ENCODE data around the gene PEAK3. TPM values are rescaled to one million over a fixed set of nuclear protein-coding genes. Genes with fewer than 3 reads are reported as not detected.

PEAK3 gene, protein sequence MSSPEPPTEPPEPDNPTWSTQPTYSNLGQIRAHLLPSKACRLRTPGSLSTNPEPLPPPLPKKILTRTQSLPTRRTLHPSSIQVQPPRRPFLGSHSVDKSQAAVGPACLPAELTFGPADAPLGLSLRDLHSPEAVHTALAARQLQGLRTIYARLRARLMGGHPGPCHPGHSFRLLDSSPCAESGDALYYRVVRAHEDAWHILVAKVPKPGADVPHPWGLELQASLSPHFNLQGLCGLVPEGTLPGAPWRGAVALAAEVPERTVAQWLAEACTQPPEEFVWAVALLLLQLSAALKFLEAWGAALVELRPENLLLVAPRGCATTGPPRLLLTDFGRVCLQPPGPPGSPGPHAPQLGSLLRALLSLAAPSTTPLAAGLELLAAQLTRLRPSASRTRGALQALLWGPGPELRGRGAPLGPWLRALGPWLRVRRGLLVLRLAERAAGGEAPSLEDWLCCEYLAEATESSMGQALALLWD
- not detected in 2 replicates for total RNA-seq (2014; rRNA removed; shearing (Covaris generic))

DNA sequence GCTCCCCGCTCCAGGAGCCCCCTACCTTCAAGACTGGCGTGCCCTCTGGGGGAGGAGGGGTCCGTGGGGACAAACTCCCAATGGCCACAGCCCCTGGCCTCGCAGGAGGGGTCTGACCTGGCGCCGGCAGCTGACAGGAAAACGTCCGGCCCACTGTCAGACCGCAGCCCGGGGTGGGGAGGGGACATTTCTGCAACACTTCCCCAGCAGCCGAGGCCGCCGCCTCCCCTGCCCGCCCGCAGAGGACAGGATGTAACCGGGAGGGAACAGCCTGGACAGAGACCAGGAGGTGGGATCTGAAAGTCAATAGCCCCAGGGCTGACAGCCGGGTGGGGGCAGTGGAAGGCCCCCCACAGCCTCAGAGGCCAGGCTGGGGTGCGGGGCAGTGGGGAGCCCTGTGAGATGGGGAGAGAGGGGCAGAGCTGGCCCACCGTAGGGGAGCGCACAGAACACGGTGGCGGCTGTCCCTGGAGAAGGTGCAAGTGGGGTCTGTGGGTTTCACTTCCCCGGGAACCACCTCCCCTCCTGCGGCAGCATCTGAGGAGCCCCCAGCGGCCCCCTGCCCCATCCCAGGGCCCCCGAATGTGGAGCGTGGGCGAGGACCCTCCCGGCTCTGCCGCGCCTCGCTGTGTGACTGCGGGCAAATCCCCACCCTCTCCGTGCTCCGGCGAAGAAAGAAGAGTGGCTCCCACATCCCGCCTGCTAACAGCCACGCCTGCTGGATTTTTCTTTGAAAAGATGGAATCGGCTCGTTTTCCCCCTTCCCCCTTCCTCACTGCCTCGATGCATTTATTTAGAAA, at the start of gene PEAK3:
Gene PEAK3, minus strand, starts transcription at position 114 of the 800 bp plus-strand sequence. CDS start 1,244 bp downstream, outside the sequence.

DNA sequence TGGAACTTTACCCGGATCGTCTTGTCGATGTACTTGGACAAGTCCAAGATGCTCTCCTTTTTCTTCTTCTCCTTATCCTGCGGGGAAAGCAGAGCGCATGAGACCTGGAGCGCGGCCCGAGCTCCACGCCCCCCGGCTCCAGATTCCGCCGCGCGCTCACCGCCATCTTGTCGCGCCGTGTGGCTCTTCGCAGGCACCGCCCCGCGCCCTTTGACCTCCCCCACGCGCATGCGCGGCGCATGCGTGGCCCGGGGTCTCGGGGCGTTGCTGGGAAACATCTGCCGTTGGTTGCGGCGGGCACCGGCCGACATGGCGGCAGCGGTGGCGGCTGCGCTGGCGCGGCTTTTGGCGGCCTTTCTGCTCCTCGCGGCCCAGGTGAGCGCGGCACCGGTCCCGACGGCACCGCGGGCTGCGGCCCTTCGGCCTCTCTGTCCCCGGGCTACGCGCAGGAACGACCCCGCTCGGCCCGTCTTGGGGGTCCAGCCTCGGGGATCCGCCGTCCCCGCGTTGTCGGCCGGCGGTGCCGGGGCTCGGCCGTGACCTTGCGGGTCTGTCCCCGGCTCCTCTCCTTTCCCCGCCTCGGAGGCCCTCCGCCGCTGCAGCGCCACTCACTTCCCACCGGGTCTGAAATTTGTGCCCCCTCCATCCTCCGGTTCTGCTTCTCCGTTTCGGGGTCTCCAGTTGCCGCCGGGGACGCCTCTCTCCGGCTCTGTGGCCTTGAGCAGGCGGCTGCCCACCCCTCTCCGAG, 46.6 kb upstream of the PEAK3 start, which contains the start of the genes LSM7 and SPPL2B:
Gene LSM7, minus strand, starts transcription at position 186 of the 748 bp plus-strand sequence. Its CDS starts 20 bp downstream, at position 166.
Gene SPPL2B, plus strand, starts transcription at position 284 of the 748 bp plus-strand sequence. Its CDS starts 26 bp downstream, at position 310.

DNA sequence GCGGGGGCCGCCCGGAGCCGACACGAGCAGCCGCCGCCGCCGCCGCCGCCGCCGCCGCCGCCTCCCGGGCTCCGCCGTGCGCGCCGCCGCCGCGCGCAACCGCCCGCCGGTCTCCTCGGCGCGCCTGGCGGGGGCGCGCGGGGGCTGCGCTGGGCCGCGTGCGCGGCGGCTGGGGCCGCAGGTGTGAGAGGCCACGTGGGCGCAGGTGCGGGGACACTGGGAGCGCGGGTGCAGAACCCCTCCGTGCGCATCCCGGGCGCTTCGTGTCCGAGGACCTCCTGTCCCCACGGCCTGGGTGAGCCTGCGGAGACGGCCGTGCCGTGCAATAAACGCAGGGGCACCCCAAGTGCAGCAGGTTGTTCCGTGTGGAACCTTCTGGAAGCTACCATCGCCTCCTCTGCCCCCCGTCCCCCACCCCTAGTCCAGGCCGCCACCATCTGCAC, 26.2 kb upstream of the PEAK3 start, which contains the start of gene LINGO3:
Gene LINGO3, minus strand, starts transcription at position 41 of the 443 bp plus-strand sequence. CDS start 16,378 bp downstream, outside the sequence.

DNA sequence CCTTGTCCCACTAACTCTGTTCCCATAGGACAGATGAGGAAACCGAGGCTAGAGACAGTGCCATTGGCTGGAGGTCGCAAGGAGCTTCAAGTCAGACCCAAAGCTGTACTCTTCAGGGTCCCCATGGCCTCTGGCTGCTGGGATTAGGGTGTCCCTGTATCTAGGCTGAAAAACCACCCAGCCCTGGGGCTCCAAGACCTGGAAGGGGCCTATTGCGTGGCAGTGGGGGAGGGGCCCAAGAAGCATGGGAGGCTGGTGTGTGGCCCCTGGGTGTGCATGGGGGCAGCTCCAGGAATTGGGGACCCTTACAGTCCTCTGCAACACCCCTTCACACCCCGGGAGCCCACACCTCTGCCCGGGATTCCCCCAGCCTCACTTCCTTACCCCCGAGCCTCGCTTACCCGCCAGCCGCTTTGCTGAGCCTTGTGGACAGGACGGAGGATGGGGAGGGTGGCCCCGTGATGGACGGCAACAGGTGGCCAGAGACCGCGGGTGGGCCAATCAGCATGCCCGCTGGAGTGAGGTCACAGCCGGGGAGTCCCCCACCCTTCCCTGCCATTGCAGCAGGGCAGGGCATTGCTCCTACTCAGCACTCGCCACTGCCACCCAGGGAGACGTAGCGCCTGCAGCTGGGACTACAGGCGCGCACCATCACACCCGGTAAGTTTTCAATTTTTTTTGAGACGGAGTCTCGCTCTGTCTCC, 25.8 kb downstream of the PEAK3 start, which contains the start of gene JSRP1:
Gene JSRP1, minus strand, starts transcription at position 436 of the 704 bp plus-strand sequence. CDS start 1,103 bp downstream, outside the sequence.

DNA sequence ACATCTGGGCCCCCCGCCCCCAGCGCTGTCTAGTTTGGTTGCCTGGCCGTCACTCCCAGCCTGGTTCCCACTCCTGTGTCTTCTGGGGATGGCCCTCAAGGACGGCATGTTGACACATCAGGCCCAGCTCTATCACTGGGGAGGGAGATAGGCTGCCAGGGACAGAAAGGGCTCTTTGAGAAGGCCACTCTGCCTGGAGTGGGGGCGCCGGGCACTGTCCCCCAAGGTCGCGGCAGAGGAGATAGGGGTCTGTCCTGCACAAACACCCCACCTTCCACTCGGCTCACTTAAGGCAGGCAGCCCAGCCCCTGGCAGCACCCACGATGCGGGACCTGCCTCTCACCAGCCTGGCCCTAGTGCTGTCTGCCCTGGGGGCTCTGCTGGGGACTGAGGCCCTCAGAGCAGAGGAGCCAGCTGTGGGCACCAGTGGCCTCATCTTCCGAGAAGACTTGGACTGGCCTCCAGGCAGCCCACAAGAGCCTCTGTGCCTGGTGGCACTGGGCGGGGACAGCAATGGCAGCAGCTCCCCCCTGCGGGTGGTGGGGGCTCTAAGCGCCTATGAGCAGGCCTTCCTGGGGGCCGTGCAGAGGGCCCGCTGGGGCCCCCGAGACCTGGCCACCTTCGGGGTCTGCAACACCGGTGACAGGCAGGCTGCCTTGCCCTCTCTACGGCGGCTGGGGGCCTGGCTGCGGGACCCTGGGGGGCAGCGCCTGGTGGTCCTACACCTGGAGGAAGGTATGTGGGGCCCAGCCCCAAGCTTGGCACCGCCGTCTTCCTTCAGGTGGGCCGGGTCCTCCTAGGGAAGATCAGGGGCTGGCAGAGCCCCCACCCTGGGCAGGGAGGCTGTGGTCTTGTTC, 32.7 kb downstream of the PEAK3 start, which contains the start of gene AMH:
Gene AMH, plus strand, starts transcription at position 314 of the 857 bp plus-strand sequence. Its CDS starts 10 bp downstream, at position 324.

DNA sequence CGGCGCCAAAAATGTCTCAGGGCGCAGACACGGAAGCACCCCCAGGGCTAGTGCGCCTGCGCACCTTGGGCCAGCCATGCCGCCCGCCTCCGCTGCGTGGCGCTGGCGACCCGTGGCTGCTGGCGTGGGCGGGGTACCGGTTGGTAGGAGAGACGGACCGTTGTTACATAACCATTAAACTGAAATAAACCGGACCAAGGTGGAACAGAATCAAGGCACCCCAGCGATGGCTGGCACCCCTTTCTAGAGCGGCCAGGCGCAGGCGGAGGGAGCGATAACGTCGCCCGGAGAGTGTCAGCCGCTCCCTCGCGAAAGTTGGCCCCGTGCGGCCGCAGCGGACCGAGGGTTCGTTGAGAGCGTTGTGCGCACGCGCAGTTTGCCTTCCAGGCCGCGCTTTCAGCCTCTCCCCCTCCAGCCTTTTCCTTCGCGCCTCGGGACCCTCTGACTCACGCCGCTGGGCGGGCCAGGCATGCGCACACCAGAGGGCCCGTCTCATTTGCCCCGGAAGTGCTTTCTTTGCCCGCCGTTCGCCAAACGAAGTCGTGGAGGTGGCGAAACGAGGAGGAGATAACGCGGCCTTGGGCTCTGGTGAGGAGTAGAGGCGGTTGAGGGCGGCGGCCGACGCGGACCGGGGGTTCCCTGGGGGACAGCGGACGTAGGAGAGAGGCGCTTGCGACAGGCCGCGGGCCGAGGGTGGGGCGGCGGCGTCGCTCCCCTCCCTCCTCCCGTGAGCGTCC, 45.5 kb downstream of the PEAK3 start, which contains the start of the genes PLEKHJ1 and SF3A2:
Gene PLEKHJ1, minus strand, starts transcription at position 16 of the 737 bp plus-strand sequence. CDS start 81 bp downstream, outside the sequence.
Gene SF3A2, plus strand, starts transcription at position 511 of the 737 bp plus-strand sequence. CDS start 6,595 bp downstream, outside the sequence.

Small RNA genes within 50 kb of the gene (small RNA-seq; reads per million reads assigned to genes)
- not detected for gene MIR1227

Other genes with a start within 250 kb of the PEAK3 start
- 70.0 and 70.3 TPM in 2 replicates for gene MKNK2, start 230.9 kb downstream of the PEAK3 start, total RNA-seq (2014; rRNA removed; shearing (Covaris generic))
- gene MOB3A, start 185.8 kb downstream of the PEAK3 start, total RNA-seq (2014; rRNA removed; shearing (Covaris generic)) = 8.4 and 10.2 TPM in 2 replicates
- 3.6 and 6.2 TPM in 2 replicates for gene IZUMO4, start 185.3 kb downstream of the PEAK3 start, total RNA-seq (2014; rRNA removed; shearing (Covaris generic))
- 72.0 and 80.1 TPM in 2 replicates for gene AP3D1, start 130.6 kb downstream of the PEAK3 start, total RNA-seq (2014; rRNA removed; shearing (Covaris generic))
- 10.8 and 12.2 TPM in 2 replicates for gene DOT1L, start 118.2 kb downstream of the PEAK3 start, total RNA-seq (2014; rRNA removed; shearing (Covaris generic))
- 54.7 and 60.4 TPM in 2 replicates for gene PLEKHJ1, start 45.8 kb downstream of the PEAK3 start, total RNA-seq (2014; rRNA removed; shearing (Covaris generic))
- gene SF3A2, start 45.4 kb downstream of the PEAK3 start, total RNA-seq (2014; rRNA removed; shearing (Covaris generic)) = 89.5 and 90.3 TPM in 2 replicates
- 16.8 and 19.0 TPM in 2 replicates for gene AMH, start 32.9 kb downstream of the PEAK3 start, total RNA-seq (2014; rRNA removed; shearing (Covaris generic))
- not detected in 2 replicates for gene JSRP1, start 25.8 kb downstream of the PEAK3 start, total RNA-seq (2014; rRNA removed; shearing (Covaris generic))
- gene LINGO3, start 26.0 kb upstream of the PEAK3 start, total RNA-seq (2014; rRNA removed; shearing (Covaris generic)) = 0.19 and 0.23 TPM in 2 replicates
- 140 and 142 TPM in 2 replicates for gene LSM7, start 46.4 kb upstream of the PEAK3 start, total RNA-seq (2014; rRNA removed; shearing (Covaris generic))
- 25.2 and 37.1 TPM in 2 replicates for gene SPPL2B, start 46.5 kb upstream of the PEAK3 start, total RNA-seq (2014; rRNA removed; shearing (Covaris generic))
- gene TMPRSS9, start 78.1 kb upstream of the PEAK3 start, total RNA-seq (2014; rRNA removed; shearing (Covaris generic)) = 0.57 TPM in 1 of 2 replicates, not detected in the other
- 61.7 and 62.8 TPM in 2 replicates for gene TIMM13, start 145.4 kb upstream of the PEAK3 start, total RNA-seq (2014; rRNA removed; shearing (Covaris generic))
- gene LMNB2, start 174.8 kb upstream of the PEAK3 start, total RNA-seq (2014; rRNA removed; shearing (Covaris generic)) = 123 and 130 TPM in 2 replicates
- gene GADD45B, start 194.0 kb upstream of the PEAK3 start, total RNA-seq (2014; rRNA removed; shearing (Covaris generic)) = 31.8 and 35.6 TPM in 2 replicates